Measurements from ENCODE around the gene ERVK3-1. TPM values are rescaled to one million over a fixed set of nuclear protein-coding genes. Genes with fewer than 3 reads are reported as not detected.
A peak's percentile ranks its signal among the peaks of the same experiment; 100 is the strongest.

Gene ERVK3-1
- total and polyA plus RNA-seq, 2 experiments from 2014 or later: 33.7 to 41.3 TPM

- Histone ChIP-seq H2AFZ (no peak overlapping the region), H4K20me1 (ENCODE audit: insufficient read depth) (no peaks in the 10 kb centered on the region), H3K36me3 (ENCODE audit: low read depth) (peaks cover 44% of the 10 kb centered on the region), H3K9me2 (ENCODE audit: insufficient read depth) (no peaks in the 10 kb centered on the region), H3K79me2 (ENCODE audit: insufficient read depth) (peaks cover 53% of the 10 kb centered on the region), H3K9me3 (ENCODE audit: low read depth) (no peaks in the 10 kb centered on the region), H3K27me3 (replicated peaks; ENCODE audit: insufficient read depth) (no peaks in the 10 kb centered on the region), H3K27ac (peak overlapping the region; percentile 30), H3K4me3 (no peak overlapping the region), H3K4me1 (ENCODE audit: insufficient read depth) (no peaks in the 10 kb centered on the region), H3K4me2 (ENCODE audit: unreplicated experiment) (no peak overlapping the region), H3F3A (ENCODE audit: insufficient read depth) (no peaks in the 10 kb centered on the region), H3K9ac (no peak overlapping the region)
- DNase-seq: peak; percentile 43
- TF ChIP-seq EZH2phosphoT487 (IDR thresholded peaks at IDR 0.05; ENCODE audit: insufficient read depth, low read depth): no peak
- WGBS, 2 experiments (ENCODE audit: low coverage in 1 of 2, low lambda C conversion rate in 2 of 2, missing lambda C conversion rate in 2 of 2): 54 to 58% methylated on average over 7 of the region's 7 CpGs
- in situ Hi-C loops (cut with MboI): no loop called here
These were observed 9.1 kb upstream of the ERVK3-1 start for GRCh38 chr19:58296104-58296503.

- H2AFZ ChIP-seq: no peak overlapping the region
- TF ChIP-seq EZH2 (IDR thresholded peaks at IDR 0.05; ENCODE audit: insufficient read depth, poor library complexity, severe bottlenecking) (no peak), EZH2phosphoT487 (IDR thresholded peaks at IDR 0.05; ENCODE audit: insufficient read depth, low read depth) (no peak)
- DNase-seq: no peak
- H3K4me1 ChIP-seq (ENCODE audit: insufficient read depth): 0 out of 2 replicates have a peak, but pooled peaks cover 4% of the 10 kb centered on the region
- no peak overlapping the region for H3K4me3 ChIP-seq
- in situ Hi-C loops (cut with MboI): no loop called here
- no peaks in the 10 kb centered on the region for H3K9me3 ChIP-seq (ENCODE audit: low read depth)
- H3K4me2 ChIP-seq (ENCODE audit: unreplicated experiment): no peak overlapping the region
- no peaks in the 10 kb centered on the region for H3K9me2 ChIP-seq (ENCODE audit: insufficient read depth)
- 91% methylated on average over 7 of the region's 7 CpGs for WGBS, 2 experiments (ENCODE audit: low coverage in 1 of 2, low lambda C conversion rate in 2 of 2, missing lambda C conversion rate in 2 of 2)
- no peak overlapping the region for H3K9ac ChIP-seq
- H4K20me1 ChIP-seq (ENCODE audit: insufficient read depth): no peaks in the 10 kb centered on the region
- H3F3A ChIP-seq (ENCODE audit: insufficient read depth): peaks cover 24% of the 10 kb centered on the region; the same call in 1 of the 2 replicates
- H3K79me2 ChIP-seq (ENCODE audit: insufficient read depth): peaks cover 72% of the 10 kb centered on the region
- 0 out of 2 replicates have a peak, but pooled peaks cover 3% of the 10 kb centered on the region for H3K36me3 ChIP-seq (ENCODE audit: low read depth)
- no peak overlapping the region for H3K27ac ChIP-seq
- H3K27me3 ChIP-seq (replicated peaks; ENCODE audit: insufficient read depth): no peaks in the 10 kb centered on the region
These were observed 4.6 kb upstream of the ERVK3-1 start for GRCh38 chr19:58300620-58301019.

GRCh38 chr19:58304255-58304654, 922 bp upstream of the ERVK3-1 start:
- Histone ChIP-seq H3K4me3 (peak overlapping the region; percentile 89), H3K4me1 (ENCODE audit: insufficient read depth) (0 out of 2 replicates have a peak, but pooled peaks cover 4% of the 10 kb centered on the region), H3K79me2 (ENCODE audit: insufficient read depth) (peaks cover 84% of the 10 kb centered on the region), H3K27me3 (replicated peaks; ENCODE audit: insufficient read depth) (no peaks in the 10 kb centered on the region), H3K36me3 (ENCODE audit: low read depth) (peaks cover 16% of the 10 kb centered on the region), H3K4me2 (ENCODE audit: unreplicated experiment) (no peak overlapping the region), H3K9me3 (ENCODE audit: low read depth) (no peaks in the 10 kb centered on the region), H3K9me2 (ENCODE audit: insufficient read depth) (no peaks in the 10 kb centered on the region), H2AFZ (peak overlapping the region; percentile 93), H3K9ac (no peak overlapping the region), H4K20me1 (ENCODE audit: insufficient read depth) (no peaks in the 10 kb centered on the region), H3K27ac (peak overlapping the region; percentile 83), H3F3A (ENCODE audit: insufficient read depth) (peaks cover 24% of the 10 kb centered on the region; the same call in 1 of the 2 replicates)
- 83 to 86% methylated on average over 7 of the region's 7 CpGs for WGBS, 2 experiments (ENCODE audit: low coverage in 1 of 2, low lambda C conversion rate in 2 of 2, missing lambda C conversion rate in 2 of 2)
- in situ Hi-C loops (cut with MboI): no loop called here
- TF ChIP-seq EZH2phosphoT487 (IDR thresholded peaks at IDR 0.05; ENCODE audit: insufficient read depth, low read depth) (no peak), EZH2 (IDR thresholded peaks at IDR 0.05; ENCODE audit: insufficient read depth, poor library complexity, severe bottlenecking) (no peak)
- DNase-seq: no peak

- TF ChIP-seq EZH2phosphoT487 (IDR thresholded peaks at IDR 0.05; ENCODE audit: insufficient read depth, low read depth): no peak
- TF ChIP-seq EZH2 (IDR thresholded peaks at IDR 0.05; ENCODE audit: insufficient read depth, poor library complexity, severe bottlenecking): no peak
- peak overlapping the region; percentile 83 for H3K27ac ChIP-seq
These were observed 471 bp upstream of the ERVK3-1 start for GRCh38 chr19:58304748-58305064.

More at GRCh38 chr19:58304748-58305064, 471 bp upstream of the ERVK3-1 start:
- H3K9ac ChIP-seq: peak overlapping the region; percentile 93
- H3K9me3 ChIP-seq (ENCODE audit: low read depth): no peaks in the 10 kb centered on the region
- in situ Hi-C loops (cut with MboI): no loop called here
- no peaks in the 10 kb centered on the region for H3K27me3 ChIP-seq (replicated peaks; ENCODE audit: insufficient read depth)
- H3K9me2 ChIP-seq (ENCODE audit: insufficient read depth): no peaks in the 10 kb centered on the region
- no peak for DNase-seq
- no peaks in the 10 kb centered on the region for H4K20me1 ChIP-seq (ENCODE audit: insufficient read depth)
- H3K4me3 ChIP-seq: peak overlapping the region; percentile 89
- 0 out of 2 replicates have a peak, but pooled peaks cover 4% of the 10 kb centered on the region for H3K4me1 ChIP-seq (ENCODE audit: insufficient read depth)
- peak overlapping the region; percentile 93 for H2AFZ ChIP-seq
- peak overlapping the region; percentile 88 for H3K4me2 ChIP-seq (ENCODE audit: unreplicated experiment)
- 18 to 19% methylated on average over 7 of the region's 7 CpGs for WGBS, 2 experiments (ENCODE audit: low coverage in 1 of 2, low lambda C conversion rate in 2 of 2, missing lambda C conversion rate in 2 of 2)
- peaks cover 24% of the 10 kb centered on the region; the same call in 1 of the 2 replicates for H3F3A ChIP-seq (ENCODE audit: insufficient read depth)
- peaks cover 85% of the 10 kb centered on the region for H3K79me2 ChIP-seq (ENCODE audit: insufficient read depth)
- peaks cover 20% of the 10 kb centered on the region for H3K36me3 ChIP-seq (ENCODE audit: low read depth)
